Large intestine (tissue), 3 donors: ENCODE data around the gene LRRK1. TPM values are rescaled to one million over a fixed set of nuclear protein-coding genes. Genes with fewer than 3 reads are reported as not detected.

Source experiments
- DNase-seq, 2 donors: peaks; one replicate each; pipeline versions ENCODE4 v3.0.0 to v3.0.0-alpha.2; 2013
- H3K27ac ChIP-seq: one replicate; pipeline ENCODE4 v1.5.1; 2013; ENCODE audit warnings: low read length
- H3K27me3 ChIP-seq: 2 replicates; pipeline ENCODE4 v1.6.1; 2013; ENCODE audit warnings: low read length; ENCODE audit not compliant: control insufficient read depth, insufficient read depth
- H3K36me3 ChIP-seq: 2 replicates; pipeline ENCODE4 v1.6.1; 2013; ENCODE audit warnings: low read length; ENCODE audit not compliant: control insufficient read depth, insufficient read depth
- H3K4me1 ChIP-seq: one replicate; pipeline ENCODE4 v1.6.1; 2013; ENCODE audit warnings: low read length; ENCODE audit not compliant: control insufficient read depth, insufficient read depth
- H3K4me3 ChIP-seq: one replicate; pipeline ENCODE4 v1.5.1; 2013; ENCODE audit warnings: low read length
- H3K9me3 ChIP-seq: one replicate; pipeline ENCODE4 v1.6.1; 2013; ENCODE audit warnings: mild to moderate bottlenecking, low read depth, low read length, moderate library complexity; ENCODE audit not compliant: control insufficient read depth
- WGBS: methylation state at CpG from one replicate; pipeline ENCODE4 v1.1.5; 2013; ENCODE audit warnings: low lambda C conversion rate; ENCODE audit not compliant: insufficient coverage; 5-methylcytosine and 5-hydroxymethylcytosine counted together
- polyA plus RNA-seq: library from polyadenylated mRNA; unstranded; fragments of 120-200 nt; gene quantifications from one replicate; pipeline ENCODE4 v1.2.1, GENCODE V29; 2013

Gene LRRK1
- polyA plus RNA-seq, 1 donor: 4.2 TPM

DNA sequence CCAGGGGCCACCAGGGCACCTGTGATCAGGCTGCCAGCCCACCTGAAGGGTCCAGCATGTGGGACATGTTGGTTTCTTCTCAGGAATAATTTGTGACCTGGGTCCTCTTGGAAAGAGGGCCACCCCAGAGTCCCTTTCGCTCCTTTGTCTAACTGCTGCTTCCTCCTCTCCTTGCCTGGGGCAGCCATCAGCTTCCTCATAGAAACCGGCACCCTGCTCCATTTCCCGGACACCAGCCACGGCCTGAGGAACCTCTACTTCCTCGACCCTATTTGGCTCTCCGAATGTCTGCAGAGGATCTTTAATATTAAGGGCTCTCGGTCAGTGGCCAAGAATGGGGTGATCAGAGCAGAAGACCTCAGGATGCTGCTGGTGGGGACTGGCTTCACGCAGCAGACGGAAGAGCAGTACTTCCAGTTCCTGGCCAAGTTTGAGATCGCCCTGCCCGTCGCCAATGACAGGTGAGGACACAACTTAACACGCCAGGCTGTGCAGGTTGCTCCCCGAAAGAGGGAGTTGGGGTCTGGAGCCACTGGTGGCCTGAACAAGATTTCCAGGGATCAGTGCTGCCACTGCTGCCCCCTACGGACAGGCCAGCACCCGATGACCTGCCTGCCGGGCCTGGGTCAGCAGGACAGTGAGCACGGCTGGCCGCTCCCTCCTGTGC, 109.7 kb downstream of the LRRK1 start:
- no CpG with 5 or more reads among the region's 19 CpGs for WGBS
- Histone ChIP-seq H3K9me3 (no peaks in the 10 kb centered on the region), H3K4me1 (no peaks in the 10 kb centered on the region), H3K36me3 (peaks cover 4% of the 10 kb centered on the region), H3K27ac (no peak overlapping the region), H3K27me3 (no peaks in the 10 kb centered on the region), H3K4me3 (no peak overlapping the region)
- no peak for DNase-seq

DNA sequence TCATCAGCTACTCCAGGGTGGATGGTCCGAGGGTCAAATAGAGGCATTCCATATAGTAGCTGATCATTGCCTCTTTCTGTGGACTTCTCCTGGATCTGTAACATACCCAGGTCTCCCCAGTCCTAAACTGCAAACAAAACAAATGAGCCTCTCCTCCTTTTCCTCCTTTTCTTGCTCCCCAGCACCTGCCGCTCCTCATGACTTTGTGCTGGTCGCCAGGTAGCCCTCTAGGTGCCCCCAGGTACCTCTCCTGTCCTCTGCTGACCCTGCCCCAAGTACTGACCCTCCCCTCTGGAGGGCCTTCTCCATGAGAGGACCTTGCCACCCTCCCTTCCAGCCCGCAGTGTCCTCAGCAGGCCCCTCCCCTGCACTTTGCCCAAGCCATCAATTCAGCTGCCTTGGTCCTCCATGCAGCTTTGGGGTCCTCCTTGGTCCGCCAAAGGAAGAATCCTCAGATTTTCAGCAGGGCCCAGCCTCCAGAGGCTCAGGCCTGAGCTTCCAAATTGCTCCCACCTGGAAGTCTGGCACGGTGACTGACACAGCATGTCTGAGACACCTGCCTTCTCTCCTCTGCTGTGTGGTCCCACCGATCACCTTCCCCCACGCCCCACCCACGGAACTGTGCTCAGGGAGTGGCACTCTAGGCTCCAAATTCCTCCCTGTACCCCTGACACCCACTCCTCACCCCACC, 111.0 kb downstream of the LRRK1 start:
- H3K4me1 ChIP-seq: no peaks in the 10 kb centered on the region
- no peak overlapping the region for H3K4me3 ChIP-seq
- H3K36me3 ChIP-seq: peaks cover 4% of the 10 kb centered on the region
- H3K27ac ChIP-seq: no peak overlapping the region
- peaks cover 10% of the 10 kb centered on the region for H3K9me3 ChIP-seq
- no peaks in the 10 kb centered on the region for H3K27me3 ChIP-seq
- no CpG with 5 or more reads among the region's 9 CpGs for WGBS
- no peak for DNase-seq

DNA sequence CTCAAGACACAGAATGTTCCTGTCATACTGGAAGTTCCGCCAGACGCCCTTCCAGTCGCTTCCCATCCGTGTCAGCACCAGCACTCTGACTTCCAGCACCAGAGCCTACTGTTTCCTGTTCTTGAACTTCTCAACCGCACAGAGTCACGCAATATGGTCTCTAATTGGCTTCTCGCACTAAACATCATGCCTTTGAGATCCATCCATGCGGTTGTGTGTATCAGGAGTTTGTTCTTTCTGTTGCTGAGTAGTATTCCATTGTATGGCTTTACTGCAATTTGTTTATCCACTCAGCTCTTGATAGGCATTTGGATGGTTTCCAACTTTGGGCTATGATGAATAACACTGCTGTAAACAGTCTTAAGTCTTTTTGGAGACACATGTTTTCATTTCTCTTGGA, 112.1 kb downstream of the LRRK1 start:
- WGBS: no CpG with 5 or more reads among the region's 8 CpGs
- DNase-seq: no peak
- H3K9me3 ChIP-seq: peaks cover 10% of the 10 kb centered on the region
- no peaks in the 10 kb centered on the region for H3K4me1 ChIP-seq
- H3K27me3 ChIP-seq: no peaks in the 10 kb centered on the region
- H3K4me3 ChIP-seq: no peak overlapping the region
- H3K36me3 ChIP-seq: peaks cover 4% of the 10 kb centered on the region
- H3K27ac ChIP-seq: no peak overlapping the region

DNA sequence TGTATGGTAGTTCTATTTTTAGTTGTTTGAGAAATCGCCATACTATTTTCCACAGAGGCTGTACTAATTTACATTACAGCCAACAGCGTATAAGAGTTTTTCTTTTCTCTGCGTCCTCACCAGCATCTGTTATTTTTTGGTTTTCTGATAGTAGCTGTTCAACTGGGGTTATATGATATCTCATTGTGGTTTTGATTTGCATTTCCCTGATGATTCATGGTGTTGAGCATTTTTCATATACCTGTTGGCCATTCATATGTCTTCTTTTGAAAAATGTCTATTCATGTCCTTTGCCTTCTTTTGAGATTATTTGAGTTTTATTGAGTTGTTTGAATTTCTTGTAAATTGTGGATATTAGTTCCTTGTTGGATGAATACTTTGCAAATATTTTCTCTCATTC, 114.6 kb downstream of the LRRK1 start:
- Histone ChIP-seq H3K9me3 (peaks cover 14% of the 10 kb centered on the region), H3K4me3 (no peak overlapping the region), H3K27ac (no peak overlapping the region), H3K36me3 (peaks cover 4% of the 10 kb centered on the region), H3K4me1 (no peaks in the 10 kb centered on the region), H3K27me3 (no peaks in the 10 kb centered on the region)
- WGBS: 100% methylated on average over 3 of the region's 3 CpGs
- DNase-seq: no peak

DNA sequence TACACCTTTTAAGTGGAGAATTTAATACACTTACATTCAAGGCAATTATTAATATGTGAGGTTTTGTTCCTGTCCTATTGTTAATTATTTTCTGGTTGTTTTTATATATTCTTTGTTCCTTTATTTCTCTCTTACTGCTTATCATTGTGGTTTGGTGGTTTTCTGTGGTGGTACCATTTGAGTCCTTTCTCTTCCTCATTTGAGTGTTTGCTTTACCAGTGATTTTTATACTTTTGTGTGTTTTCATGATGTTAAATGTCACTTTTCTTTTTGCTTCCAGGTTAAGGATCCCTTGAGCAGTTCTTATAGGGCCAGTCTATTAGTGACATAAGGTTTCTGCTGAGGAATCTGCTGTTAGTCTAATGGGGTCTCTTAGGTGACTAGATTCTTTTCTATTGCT, 116.5 kb downstream of the LRRK1 start:
- Histone ChIP-seq H3K4me3 (no peak overlapping the region), H3K9me3 (peaks cover 14% of the 10 kb centered on the region), H3K36me3 (peaks cover 3% of the 10 kb centered on the region), H3K27me3 (no peaks in the 10 kb centered on the region), H3K4me1 (no peaks in the 10 kb centered on the region), H3K27ac (no peak overlapping the region)
- no peak for DNase-seq

DNA sequence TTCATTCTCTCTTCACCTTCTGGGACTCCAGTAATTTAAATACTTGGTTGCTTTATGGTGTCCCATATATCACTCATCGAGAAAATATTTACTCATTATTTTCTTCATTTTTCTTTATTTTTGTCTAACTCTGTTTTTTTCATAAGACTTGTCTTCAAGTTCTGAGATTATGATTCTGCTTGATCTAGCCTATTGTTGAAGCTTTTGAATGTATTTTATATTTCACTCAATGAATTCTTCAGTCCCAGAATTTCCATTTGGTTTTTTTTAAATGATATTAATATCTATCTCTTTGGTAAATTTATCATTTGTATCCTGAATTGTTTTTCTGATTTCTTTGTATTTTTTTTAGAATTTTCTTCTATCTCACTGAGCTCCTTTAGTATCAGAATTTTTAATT, 117.0 kb downstream of the LRRK1 start:
- 100% methylated on average over 1 of the region's 1 CpG for whole genome bisulfite sequencing
- DNase-seq: no peak

DNA sequence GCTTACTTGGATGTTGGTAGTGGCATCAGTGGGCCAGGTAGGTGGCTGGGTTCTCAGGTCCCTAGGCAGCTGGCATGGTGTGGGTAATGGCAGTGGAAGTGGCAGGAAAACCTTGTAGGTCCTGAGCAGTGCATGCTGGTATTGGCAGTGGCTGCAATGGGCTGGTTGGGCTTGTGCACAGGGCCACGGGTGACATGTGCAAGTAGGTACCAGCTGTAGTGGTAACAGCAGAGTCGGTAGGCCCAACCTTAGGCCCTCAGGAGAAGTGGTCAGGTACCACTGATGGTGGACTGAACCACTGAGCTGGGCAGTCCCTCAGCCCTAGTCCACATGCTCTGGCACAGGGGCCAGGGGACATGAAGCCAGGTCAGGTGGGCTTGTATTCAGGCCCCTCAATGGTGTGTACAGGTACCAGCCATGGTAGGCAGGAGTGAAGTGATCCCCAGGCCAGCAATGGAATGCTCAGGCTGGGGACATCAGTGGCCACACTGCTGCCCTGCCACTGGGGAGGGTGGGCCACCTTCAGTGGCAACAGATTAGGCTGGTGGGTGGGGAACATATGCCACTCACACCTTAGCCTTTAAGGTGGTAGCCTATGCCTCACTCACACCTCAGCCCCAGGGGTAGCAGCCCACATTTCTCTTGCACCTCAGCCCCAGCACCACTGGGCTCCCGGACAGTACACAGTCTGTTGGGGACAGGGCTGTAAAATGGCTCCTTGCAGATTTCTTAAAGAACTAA, 118.1 kb downstream of the LRRK1 start:
- H3K4me1 ChIP-seq: no peaks in the 10 kb centered on the region
- H3K27me3 ChIP-seq: no peaks in the 10 kb centered on the region
- H3K27ac ChIP-seq: no peak overlapping the region
- H3K4me3 ChIP-seq: no peak overlapping the region
- H3K36me3 ChIP-seq: peaks cover 3% of the 10 kb centered on the region
- H3K9me3 ChIP-seq: peaks cover 14% of the 10 kb centered on the region
- no peak for DNase-seq
- WGBS: no CpG with 5 or more reads among the region's 3 CpGs

More for the DNA sequence above, 117.0 kb downstream of the LRRK1 start:
- peaks cover 3% of the 10 kb centered on the region for H3K36me3 ChIP-seq
- no peaks in the 10 kb centered on the region for H3K27me3 ChIP-seq
- H3K4me3 ChIP-seq: no peak overlapping the region
- H3K27ac ChIP-seq: no peak overlapping the region
- H3K4me1 ChIP-seq: no peaks in the 10 kb centered on the region
- peaks cover 14% of the 10 kb centered on the region for H3K9me3 ChIP-seq

DNA sequence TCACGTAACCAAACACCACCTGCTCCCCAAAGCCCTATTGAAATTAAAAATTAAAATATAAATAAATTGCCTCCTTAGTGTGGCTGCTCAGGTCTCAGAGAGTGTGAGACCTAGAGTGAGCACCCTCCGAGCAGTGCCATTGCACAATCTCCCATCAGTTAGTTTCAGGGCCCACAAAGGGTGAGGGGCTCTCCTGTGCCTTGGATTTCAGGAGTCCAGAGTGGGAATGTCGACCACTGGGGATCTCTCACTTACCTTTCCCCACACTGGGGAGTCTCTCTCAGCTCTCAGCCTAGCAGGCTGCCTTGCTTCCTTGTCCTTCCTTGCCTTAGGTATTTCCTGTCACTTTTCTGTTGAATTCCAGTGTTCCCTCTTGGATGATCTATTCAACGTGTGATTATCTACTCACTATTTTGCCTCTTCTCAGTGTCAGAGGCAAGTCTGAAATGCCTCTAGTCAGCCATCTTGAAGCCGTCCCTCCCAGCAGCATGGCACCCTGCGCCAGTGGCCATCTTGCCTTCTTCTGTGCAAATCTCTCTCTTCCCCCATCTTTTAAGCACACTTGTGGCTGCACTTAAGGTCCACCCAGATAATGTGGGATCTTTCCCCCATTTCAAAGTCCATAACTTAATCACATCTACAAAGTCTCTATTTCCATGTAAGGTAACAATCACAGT, 119.3 kb downstream of the LRRK1 start:
- Histone ChIP-seq H3K4me1 (no peaks in the 10 kb centered on the region), H3K36me3 (peaks cover 3% of the 10 kb centered on the region), H3K27me3 (no peaks in the 10 kb centered on the region), H3K27ac (no peak overlapping the region), H3K4me3 (no peak overlapping the region), H3K9me3 (peaks cover 14% of the 10 kb centered on the region)
- WGBS: no CpG with 5 or more reads among the region's 6 CpGs
- DNase-seq: no peak

DNA sequence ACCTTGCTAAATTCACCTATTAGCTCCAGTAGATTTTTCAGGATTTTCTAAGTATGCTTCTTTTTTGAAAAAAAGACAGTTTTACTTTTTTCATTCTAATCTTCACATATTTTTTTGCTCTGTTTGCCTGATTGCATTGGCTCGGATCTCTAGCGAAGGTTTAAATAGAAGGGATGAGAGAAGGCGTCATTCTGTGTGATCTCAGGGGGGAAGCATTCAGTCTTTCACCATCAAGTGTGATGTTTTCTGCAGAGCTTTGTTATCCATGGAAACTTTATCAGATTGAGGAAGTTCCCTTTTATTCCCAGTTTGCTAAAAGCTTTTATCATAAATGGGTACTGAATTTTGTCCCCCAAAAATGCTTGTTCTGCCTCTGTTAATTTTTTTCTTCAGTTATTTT, 120.3 kb downstream of the LRRK1 start:
- H3K27me3 ChIP-seq: no peaks in the 10 kb centered on the region
- WGBS: 76% methylated on average over 2 of the region's 3 CpGs
- no peak overlapping the region for H3K4me3 ChIP-seq
- peaks cover 9% of the 10 kb centered on the region for H3K9me3 ChIP-seq
- no peak overlapping the region for H3K27ac ChIP-seq
- H3K36me3 ChIP-seq: peaks cover 3% of the 10 kb centered on the region
- H3K4me1 ChIP-seq: no peaks in the 10 kb centered on the region
- no peak for DNase-seq

DNA sequence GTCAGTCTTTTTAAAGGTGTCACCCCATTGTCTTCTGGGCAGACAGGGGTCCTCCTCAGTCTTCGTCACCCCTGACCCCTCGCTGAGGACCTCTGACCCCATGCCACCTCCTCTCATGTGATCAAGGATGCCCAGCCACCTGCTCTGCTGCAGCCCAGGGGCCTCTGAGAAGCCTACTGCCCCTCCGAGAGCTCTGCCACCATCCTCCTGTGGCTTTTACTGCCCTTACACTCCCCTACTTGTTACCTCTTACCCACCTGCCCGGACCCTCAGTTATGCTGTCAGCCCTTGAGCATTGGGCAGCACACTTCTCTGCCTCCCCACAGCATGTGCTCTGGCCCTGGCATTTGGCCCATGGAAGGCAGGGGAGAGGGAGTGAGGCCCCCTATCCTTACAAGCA, 123.2 kb downstream of the LRRK1 start:
- 100% methylated on average over 2 of the region's 4 CpGs for WGBS
- Histone ChIP-seq H3K27me3 (no peaks in the 10 kb centered on the region), H3K9me3 (no peaks in the 10 kb centered on the region), H3K36me3 (peaks cover 2% of the 10 kb centered on the region), H3K4me3 (no peak overlapping the region), H3K4me1 (no peaks in the 10 kb centered on the region), H3K27ac (no peak overlapping the region)
- no peak for DNase-seq
